ENCODE measurements around the gene KHNYN. TPM values are rescaled to one million over a fixed set of nuclear protein-coding genes. Genes with fewer than 3 reads are reported as not detected.
A peak's percentile ranks its signal among the peaks of the same experiment; 100 is the strongest.

Gene KHNYN
- total RNA-seq, 1 donor, result 43.2 TPM

- no peak overlapping the region for H3K4me3 ChIP-seq (ENCODE audit: low read depth, low read length)
- no peak for TF ChIP-seq CTCF (IDR thresholded peaks at IDR 0.05; ENCODE audit: insufficient read depth, low read depth, low read length)
- peak; percentile 75 for DNase-seq (ENCODE audit: low read depth)
These were observed 4.0 kb upstream of the KHNYN start for GRCh38 chr14:24425704-24426103.

- no peak for TF ChIP-seq CTCF (IDR thresholded peaks at IDR 0.05; ENCODE audit: insufficient read depth, low read depth, low read length)
- no peak overlapping the region for H3K4me3 ChIP-seq (ENCODE audit: low read depth, low read length)
- no peak for DNase-seq (ENCODE audit: low read depth)
These were observed 3.4 kb upstream of the KHNYN start for GRCh38 chr14:24426150-24426911.

- no peak for DNase-seq (ENCODE audit: low read depth)
- no peak for TF ChIP-seq CTCF (IDR thresholded peaks at IDR 0.05; ENCODE audit: insufficient read depth, low read depth, low read length)
- no peak overlapping the region for H3K4me3 ChIP-seq (ENCODE audit: low read depth, low read length)
These were observed 2.7 kb upstream of the KHNYN start for GRCh38 chr14:24426912-24427536.

DNA sequence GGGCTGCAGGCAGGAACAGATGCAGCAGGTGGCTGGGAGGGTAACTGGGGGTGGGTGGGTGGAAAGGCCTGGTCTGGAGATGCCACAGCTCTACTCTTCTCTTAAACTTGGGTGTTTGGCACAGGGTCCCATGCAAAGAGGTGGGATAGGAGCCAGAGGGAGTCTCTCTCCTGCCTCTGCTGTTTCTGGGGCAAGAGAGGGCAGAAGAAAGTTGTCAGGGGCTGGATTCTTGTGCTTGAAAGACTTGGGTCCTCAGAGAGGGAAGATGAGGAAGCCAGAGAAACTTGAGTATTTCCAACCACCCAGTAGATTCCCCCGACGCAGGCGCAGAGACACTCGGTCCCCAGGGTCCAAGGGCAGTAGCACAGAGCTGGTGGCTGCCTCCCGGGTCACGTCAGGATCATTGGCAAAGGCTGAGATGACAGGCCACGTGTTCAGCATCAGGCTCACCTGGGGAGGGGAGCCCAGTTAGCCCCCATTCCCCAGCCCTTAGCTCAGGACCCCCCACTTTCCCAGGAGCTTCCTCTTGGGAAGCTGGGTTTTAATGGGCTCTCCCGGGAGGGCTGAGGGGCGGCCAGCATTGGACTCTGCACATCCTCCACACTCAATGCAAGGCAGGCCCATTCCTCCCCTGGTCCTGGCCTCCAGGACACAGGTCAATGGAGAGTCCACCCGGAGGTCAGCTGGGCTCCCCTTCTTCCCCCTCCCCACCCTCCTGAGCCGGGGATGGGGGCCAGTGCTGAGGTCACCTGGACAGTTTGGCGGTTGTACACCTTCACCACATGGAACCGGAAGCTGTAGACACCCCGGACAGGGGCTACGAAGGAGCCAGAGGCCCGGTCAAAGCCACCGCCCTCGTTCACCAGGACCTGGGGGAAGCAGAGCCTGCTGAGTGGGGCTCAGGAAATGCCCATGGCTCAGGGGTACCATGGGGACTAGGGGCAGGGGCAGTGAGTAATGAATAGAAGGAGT is 1.9 kb upstream of the KHNYN start:
- no peak for TF ChIP-seq CTCF (IDR thresholded peaks at IDR 0.05; ENCODE audit: insufficient read depth, low read depth, low read length)
- no peak for DNase-seq (ENCODE audit: low read depth)
- no peak overlapping the region for H3K4me3 ChIP-seq (ENCODE audit: low read depth, low read length)

DNA sequence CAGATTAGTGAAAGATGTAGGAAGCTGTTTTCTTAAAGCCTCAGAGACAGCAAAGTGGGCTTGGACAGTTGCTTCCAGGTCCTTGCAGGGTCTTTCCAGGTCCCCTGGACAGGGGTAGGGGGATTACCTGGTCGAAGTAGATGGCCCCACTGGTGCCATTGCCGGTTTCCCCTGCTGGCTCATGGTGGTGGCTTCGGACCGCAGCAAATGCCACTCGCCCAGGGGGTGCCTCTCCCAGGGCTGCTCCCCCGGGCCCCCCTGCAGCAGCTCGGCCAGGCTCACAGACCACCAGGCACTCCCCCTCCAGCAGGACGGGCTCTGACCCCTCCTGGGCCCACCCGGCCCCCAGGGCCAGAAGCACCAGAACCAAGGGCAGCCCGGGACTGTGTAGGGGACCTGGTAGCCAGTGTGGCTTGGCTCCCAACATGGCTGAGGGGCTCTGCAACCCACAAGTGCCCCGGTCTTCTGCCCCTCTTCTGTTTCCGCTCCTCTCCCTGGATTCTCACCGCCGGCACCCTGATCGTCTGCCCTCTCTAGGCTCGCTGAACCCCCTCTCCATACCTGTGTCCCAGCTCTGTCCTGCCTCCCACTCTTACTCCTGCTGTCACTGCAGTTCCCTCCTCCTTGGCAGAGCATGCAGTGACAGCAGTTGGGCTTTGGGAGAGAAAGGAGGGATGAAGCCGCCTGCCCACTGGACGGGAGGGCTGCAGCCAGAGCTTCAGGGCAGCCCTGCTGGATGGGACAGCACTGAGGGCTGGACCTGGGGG is 943 bp upstream of the KHNYN start:
- H3K4me3 ChIP-seq (ENCODE audit: low read depth, low read length), result peak overlapping the region; percentile 69
- DNase-seq (ENCODE audit: low read depth), result no peak
- TF ChIP-seq CTCF (IDR thresholded peaks at IDR 0.05; ENCODE audit: insufficient read depth, low read depth, low read length), result no peak

GRCh38 chr14:24430143-24430681 is 458 bp downstream of the KHNYN start:
- peak overlapping the region; percentile 69 for H3K4me3 ChIP-seq (ENCODE audit: low read depth, low read length)
- peak; percentile 79 for DNase-seq (ENCODE audit: low read depth)
- no peak for TF ChIP-seq CTCF (IDR thresholded peaks at IDR 0.05; ENCODE audit: insufficient read depth, low read depth, low read length)

Measured in fibroblast of villous mesenchyme (primary cell).